T follicular helper cell (primary cell): ENCODE results near the gene NPB.

Experiments
- DNase-seq: peaks from one replicate; pipeline ENCODE4 v3.0.0-alpha.2; 2020; ENCODE audit warnings: low read depth

NPB gene

DNA sequence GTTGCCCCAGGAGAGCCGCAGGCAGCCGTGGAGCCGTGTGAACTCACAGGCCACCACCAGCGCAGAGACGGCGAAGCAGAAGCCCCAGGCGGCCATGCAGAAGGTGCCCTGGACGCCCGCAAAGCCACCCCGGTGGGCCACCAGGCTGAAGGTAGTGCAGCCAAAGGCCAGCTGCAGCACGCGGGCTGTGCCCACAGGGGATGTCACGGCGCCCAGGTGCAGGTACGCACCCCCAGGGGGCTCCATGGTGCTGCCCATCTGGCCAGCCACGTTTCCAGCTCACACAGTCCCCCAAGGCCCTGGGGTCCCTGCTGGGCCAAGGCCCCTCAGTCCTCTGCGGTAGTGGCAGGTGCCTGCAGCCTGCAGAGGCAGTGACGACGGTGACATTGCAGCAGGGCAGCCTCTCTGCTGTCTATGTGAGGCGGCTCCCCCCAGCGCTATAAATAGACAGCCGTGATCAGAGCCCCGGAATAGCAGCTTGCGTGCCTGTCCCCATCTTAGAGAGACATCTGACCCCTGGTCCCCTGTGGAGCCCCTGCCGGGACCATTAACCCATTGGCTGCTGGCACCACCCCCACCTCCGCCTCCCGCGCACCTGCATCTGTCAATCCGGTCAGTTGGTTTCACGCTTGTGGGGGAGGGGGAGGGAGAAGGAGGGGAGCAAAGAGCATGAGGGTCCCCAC is 39.6 kb downstream of the NPB start:
- no peak for DNase-seq

DNA sequence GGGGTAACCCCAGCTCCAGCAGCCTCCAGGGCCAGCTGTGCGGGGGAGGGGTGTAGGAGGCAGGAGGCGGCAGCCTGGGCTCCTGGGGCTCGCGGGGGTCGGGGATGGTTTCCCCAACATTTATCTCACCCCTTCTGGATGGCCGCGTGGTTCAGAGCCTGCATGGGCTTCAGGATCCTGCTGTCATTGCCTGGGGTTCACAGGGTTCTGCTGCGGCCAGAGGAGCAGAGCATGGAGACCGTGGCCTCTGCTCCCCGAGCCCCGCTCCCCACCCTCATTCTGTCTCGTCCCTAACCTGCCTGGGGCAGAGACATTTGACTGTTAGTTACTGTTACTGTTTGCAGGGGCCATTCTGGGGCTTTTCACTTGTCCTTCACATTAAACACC is 40.1 kb downstream of the NPB start:
- DNase-seq, result no peak

DNA sequence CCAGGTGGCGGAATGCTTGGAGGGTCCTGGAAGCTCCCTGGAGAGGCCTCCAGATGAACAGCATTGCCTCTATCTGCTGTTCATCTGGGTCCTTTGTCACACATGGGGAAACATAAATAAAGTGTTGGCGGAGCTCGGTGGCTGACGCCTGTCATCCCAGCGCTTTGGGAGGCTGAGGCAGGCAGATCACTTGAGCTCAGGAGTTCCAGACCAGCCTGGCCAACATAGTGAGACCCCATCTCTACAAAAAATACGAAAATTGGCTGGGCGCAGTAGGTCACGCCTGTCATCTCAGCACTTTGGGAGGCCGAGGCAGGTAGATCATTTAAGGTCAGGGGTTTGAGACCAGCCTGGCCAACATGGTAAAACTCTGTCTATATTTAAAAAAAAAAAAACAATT is 42.8 kb downstream of the NPB start:
- DNase-seq, result no peak

GRCh38 chr17:81947189-81947588 is 45.2 kb downstream of the NPB start, which contains the start of gene MYADML2:
Gene MYADML2, minus strand, starts transcription at chr17:81947233. Its CDS starts 5,492 bp downstream, at chr17:81941741.
- DNase-seq, result no peak

DNA sequence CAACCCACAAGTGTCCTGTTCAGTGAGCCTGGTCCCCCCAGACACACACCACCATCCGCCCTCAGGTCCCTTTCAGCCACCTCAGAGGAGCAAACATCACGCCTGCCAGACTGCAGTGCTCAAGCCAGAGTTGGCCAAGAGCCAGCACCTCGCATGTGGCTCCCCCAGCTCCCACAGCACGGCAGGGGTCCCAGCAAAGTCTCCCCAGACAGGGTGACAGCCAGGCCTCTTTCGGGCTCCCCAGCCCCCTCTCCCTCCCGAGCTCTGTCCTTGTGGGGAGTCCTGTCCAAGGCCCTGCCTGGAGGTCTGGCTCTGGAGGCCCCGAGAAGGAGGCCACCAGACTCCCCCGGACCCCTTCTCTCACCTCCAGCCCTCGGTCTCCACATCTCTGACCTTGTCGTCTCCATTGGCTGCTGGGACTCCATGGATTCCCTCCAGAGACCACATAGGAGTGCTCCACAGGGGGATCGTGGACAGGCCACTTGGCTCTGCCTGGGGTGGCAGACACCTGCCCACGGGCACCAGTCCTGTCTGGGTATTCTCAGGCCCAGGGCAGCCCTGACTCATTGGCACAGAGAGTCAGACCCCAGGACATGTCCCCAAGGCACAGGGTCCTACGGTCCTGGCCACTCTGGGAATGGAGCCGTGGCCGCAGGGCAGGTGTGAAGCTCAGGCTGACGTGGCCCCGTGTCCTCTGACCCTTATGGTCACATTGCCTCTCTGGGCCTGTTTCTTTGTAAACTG is 46.8 kb downstream of the NPB start:
- no peak for DNase-seq

DNA sequence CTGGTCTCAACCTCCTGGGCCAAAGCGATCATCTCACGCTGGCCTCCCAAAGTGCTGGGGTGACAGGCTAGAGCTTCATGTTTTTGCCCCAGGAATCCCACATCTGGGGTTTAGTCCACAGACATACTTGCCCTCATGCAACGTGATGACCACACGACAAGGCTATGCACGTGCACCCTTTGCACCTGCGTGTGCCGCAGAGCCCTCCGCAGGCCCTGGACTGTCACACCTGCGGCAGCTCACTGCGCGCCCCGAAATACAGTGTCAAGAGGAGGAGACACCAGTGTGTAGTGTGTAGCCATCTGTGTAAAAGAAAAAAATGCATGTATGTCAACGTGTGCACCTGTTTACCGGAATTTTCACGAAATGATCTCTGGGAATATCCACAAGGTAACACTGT is 48.5 kb downstream of the NPB start:
- no peak for DNase-seq

GRCh38 chr17:81951785-81952684 is 50.0 kb downstream of the NPB start:
- no peak for DNase-seq
